HG03432 (cell line): ENCODE measurements around the gene EN2.
A peak's percentile ranks its signal among the peaks of the same experiment; 100 is the strongest.

Source experiments
- ATAC-seq: cut with Tn5 transposase; IDR thresholded peaks from one replicate; pipeline ENCODE4 v1.9.1; 2021; ENCODE audit warnings: mild to moderate bottlenecking, moderate library complexity; ENCODE audit not compliant: unreplicated experiment

The EN2 gene

DNA sequence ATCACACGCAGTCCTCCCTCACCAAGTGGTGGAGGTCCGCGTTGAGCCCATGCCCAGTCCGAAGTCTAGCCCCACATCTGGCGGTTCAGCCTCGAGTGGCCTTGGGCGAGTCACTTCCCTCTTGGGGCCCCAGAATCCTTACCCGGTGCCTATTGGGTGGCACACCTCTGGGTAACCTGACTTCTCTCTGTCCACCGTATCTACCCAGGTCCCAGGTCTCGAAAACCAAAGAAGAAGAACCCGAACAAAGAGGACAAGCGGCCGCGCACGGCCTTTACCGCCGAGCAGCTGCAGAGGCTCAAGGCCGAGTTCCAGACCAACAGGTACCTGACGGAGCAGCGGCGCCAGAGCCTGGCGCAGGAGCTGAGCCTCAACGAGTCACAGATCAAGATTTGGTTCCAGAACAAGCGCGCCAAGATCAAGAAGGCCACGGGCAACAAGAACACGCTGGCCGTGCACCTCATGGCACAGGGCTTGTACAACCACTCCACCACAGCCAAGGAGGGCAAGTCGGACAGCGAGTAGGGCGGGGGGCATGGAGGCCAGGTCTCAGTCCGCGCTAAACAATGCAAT, 4.3 kb downstream of the EN2 start:
- ATAC-seq: no peak

- no peak for ATAC-seq
Measured at GRCh38 chr7:155463114-155463811, 5.3 kb downstream of the EN2 start.

DNA sequence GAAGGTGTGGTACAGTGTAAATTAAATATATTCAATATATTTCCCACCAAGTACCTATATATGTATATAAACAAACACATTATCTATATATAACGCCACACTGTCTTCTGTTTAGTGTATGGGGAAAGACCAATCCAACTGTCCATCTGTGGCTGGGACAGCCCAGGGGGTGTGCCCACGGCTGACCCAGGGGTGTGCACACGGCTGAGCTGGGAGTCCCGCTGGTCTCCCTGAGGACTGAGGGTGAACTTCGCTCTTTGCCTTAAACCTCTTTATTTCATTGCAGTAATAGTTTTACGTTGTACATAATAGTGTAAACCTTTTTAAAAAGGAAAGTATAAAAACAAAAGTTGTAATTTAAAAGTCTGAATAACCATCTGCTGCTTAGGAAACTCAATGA, 6.3 kb downstream of the EN2 start:
- no peak for ATAC-seq

- no peak for ATAC-seq
Measured at GRCh38 chr7:155464948-155465739, 7.2 kb downstream of the EN2 start.

DNA sequence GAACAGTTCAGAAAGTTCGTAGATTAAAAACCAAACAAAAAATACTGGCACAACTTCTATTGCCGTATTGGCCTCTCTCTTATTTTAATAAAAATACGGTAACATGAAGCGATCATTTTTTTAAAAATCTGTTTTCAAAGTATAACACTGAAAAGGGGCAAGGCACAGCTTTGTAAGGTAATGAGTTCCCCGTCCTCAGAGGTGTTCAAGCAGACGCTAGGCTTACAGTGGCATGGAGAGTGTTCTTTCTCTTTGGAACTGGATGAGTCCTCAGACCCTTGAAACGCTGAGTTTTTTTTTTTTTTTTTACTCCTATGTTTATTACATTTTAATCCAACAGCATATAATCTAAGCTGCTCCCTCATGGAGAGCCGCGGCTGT, 7.8 kb downstream of the EN2 start:
- ATAC-seq: no peak

GRCh38 chr7:155466142-155466813, 8.3 kb downstream of the EN2 start:
- ATAC-seq: no peak

DNA sequence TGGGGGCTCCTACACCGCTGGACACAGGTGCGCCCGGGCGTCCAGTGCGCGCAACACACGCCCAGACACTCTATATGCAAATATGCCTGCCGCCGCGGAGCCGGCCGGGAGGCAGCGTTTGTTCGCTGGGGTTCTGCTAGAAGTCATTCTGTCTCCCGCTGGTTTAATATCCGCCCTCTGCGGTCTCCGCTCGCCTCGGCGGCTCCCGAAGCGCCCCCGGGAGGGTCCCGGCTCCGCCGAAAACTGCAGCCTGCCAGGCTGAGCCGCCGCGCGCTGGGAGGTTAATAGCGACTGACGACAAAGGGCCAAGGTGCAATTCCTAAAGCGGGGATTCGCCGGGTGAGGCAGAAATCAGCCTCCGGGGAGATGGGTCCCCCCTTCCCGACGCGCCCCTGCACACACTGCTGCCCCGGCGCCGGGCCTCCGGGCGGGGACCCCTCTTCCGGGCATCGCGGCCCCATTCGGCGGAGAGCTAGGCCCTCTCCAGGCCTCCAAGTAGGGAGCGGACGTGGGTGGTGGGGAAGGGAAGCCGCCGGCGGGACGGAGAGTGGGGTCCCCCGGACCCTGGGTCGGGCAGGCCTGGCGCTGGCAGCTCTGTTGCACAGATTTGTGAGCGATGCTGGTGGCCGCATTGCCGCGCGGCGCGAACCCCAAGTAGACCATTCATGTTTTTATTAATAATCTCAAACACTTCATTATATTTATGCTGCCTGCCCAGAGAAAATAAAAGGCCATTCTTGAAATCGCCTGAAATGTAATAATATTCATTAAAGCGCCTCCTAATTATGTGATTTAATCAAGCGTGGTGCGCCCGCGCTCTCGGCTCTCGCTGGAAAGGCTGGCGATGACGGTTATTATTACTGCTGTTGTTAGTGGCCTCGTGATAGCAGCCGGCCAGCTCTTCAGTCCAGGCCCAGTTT, 9.1 kb downstream of the EN2 start:
- peak; percentile 56 for ATAC-seq

GRCh38 chr7:155467846-155468784, 10.2 kb downstream of the EN2 start:
- ATAC-seq: no peak

DNA sequence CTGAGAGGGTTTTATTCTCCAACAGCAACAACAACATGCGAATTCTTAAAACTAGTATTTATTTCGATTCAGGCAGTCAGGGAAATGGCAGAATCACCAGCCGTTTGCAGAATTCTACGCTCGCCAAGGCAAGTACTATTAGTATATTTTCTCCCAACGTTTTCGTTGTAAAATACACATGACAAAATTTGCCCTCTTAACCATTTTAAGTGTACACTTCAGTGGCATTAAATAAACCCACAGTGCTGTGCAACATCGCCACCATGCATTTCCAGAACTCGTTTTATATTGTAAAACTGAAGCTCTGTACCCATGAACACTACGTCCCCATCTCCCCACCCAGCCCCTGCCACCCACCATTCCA, 10.8 kb downstream of the EN2 start:
- ATAC-seq: no peak

GRCh38 chr7:155469311-155470185, 11.6 kb downstream of the EN2 start:
- no peak for ATAC-seq

GRCh38 chr7:155470186-155470487, 12.2 kb downstream of the EN2 start:
- ATAC-seq: no peak

GRCh38 chr7:155470686-155471638, 13.0 kb downstream of the EN2 start:
- ATAC-seq: no peak

DNA sequence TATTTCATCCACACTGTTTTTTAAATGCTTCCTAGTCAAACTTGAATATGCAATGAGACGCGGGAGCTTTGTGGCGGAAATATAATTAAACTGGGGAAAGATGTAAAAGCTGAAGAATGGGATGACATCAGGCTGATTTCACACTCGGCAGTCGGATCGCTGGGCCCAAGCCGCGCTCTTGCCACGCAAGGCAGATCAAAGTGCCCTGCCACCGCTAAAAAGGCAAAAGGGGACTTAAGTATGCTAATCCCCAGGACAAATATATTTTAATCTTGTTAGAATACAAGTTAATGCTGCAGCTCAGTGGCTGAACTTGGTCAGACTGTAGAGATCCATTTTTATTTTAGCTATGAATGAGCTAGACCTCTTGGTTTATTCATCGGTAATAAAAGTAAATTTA, 13.8 kb downstream of the EN2 start:
- ATAC-seq: no peak

DNA sequence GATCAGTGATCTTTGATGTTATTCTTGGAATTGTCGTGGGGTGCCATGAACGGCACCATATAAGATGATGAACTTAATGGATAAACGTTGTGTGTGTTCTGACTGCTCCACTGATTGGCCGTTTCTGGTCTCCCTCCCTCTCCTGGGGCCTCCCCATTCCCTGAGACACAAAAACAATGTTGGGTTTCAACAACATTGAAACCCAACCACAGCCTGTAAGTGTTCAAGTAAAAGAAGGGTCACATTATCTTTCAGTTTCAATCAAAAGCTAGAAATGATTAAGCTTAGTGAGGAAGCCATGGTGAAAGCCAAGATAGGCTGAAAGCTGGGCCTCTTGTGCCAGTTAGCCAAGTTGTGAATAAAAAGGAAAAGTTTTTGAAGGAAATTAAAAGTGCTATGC, 19.5 kb downstream of the EN2 start:
- peak; percentile 95 for ATAC-seq

DNA sequence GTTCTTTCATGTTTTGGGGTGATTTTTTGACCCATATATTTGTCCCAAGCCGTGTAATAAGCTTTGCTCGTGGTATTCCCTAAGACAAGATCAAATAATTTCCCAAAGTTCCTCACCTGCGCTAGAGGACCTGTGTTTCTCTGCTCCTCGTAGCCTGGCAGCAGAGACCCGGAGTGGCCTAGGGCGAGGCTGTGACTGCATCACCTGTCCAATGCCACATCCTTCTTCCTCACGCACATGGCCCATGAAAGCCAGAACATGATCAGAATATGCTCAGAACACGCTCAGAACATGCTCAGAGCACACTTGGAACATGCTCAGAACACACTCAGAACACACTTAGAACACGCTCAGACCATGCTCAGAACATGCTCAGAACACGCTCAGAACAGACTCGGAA, 23.8 kb downstream of the EN2 start:
- ATAC-seq: no peak

DNA sequence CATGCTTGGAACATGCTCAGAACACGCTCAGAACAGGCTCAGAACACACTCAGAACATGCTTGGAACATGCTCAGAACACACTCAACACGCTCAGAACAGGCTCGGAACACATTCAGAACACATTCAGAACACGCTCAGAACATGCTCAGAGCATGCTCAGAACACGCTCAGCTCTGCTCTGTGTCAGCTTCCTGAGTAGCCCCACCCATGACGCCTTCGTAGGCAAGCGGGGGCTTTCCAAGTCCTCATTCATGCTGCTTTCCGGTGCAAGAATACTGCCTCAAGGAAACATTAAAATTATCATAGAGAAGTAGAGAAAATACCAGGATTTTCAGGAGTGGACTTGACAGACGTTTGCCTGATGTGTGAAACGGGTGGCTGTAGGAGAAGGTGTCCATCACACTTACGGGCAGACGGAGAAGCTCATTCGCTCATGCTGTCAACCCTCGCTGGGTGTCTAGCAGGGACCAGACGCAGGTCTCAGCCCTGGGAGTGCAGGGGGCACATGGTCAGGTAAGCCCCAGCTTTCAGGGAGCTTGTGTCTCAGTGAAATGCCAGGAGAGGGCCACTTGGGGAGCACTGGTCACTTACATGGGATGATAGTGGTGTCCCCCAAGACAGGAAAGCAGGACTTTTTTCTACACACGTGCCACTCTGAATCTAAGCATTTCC, 24.7 kb downstream of the EN2 start:
- peak; percentile 39 for ATAC-seq

- ATAC-seq: no peak
Measured at GRCh38 chr7:155483245-155483644, 25.3 kb downstream of the EN2 start.
